Right lung (tissue), 5 donors: Measurements from ENCODE around the gene MYO15B. TPM values are rescaled to one million over a fixed set of nuclear protein-coding genes. Genes with fewer than 3 reads are reported as not detected.

Experiments
- DNase-seq, 2 donors: peaks; one replicate each; pipeline ENCODE4 v3.0.0-alpha.2; 2013
- polyA plus RNA-seq, 5 donors: library from polyadenylated mRNA; unstranded; fragments of 120-200 nt; gene quantifications; one replicate each; pipeline versions ENCODE4 v1.2.1 to v1.2.3, GENCODE V29; 2013; ENCODE audit warnings: inconsistent platforms in 1 of 5, low replicate concordance in 1 of 5; ENCODE audit not compliant: insufficient read length in 5 of 5, insufficient read depth in 1 of 5

The MYO15B gene
- polyA plus RNA-seq, 5 donors: 181 to 260 (median 240) TPM

DNA sequence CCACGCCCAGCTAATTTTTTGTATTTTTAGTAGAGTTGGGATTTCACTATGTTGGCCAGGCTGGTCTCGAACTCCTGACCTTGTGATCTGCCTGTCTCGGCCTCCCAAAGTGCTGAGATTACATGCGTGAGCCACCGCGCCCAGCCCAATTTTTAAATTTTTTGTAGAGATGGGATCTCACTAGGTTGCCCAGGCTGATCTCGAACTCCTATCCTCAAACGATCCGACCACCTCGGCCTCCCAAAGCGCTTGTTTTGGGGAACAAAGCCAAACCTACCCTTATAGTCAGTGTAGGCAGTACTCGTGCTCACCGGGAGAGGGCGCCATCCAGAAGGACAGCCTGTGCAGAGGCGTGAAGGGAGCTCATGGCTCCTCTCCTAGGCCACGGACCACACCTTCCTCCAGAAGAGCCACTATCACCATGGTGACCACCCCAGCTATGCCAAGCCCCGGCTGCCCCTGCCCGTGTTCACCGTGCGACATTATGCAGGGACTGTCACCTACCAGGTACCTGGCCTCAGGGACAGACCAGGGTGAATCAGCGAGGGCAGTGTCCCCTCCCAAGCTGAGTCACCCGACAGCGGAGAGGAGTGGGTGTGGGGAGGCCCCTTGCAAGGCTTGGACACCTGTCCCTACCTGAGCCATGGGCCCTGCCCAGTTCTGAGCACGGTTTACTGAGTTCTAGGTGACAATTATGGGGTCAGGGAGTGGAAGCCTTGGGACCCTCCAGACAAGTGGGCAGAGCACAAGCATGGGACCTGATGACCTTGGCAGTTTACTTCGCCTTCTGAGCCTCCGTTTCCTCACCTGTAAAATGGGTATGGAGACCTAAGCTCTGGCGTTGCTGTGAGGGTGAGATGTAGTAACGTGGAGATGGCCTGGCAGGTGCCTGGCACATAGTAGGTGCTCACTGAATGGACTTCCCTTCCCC, 13.7 kb downstream of the MYO15B start:
- no peak for DNase-seq

DNA sequence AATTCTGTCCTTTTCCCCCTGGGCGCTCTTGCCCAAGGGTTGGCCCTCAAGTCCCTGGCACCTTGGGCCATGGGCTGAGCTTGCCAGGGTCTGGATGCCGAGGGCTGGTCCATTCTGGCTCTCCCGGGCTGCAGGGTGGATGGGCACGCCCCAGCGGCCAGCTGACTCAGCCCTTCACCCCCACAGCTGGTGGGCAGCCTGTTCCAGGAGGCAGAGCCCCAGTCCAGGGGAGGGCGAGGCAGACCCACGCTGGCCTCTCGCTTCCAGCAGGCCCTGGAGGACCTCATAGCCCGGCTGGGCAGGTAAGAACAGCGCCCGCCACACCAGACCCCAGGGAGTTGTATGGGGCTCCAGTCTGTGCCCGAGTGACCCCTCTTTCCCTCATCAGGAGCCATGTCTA, 15.0 kb downstream of the MYO15B start:
- no peak for DNase-seq

DNA sequence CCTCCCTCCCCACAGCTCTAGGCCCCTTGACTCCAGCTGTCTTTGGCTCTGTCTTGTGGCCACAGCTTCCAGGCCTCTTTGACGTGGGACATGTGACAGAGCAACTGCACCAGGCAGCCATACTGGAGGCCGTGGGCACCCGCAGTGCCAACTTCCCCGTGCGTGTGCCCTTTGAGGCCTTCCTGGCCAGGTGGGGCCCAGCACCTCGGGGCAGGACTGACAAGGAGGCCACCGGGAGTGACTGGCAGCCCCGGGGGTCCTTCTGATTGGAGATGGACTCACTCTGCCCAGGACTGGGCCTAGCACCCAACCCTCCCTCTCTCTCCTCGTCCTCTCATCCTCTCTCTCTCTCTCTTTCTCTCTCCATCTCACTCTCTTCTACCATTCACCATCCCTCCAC, 15.5 kb downstream of the MYO15B start:
- DNase-seq: no peak

DNA sequence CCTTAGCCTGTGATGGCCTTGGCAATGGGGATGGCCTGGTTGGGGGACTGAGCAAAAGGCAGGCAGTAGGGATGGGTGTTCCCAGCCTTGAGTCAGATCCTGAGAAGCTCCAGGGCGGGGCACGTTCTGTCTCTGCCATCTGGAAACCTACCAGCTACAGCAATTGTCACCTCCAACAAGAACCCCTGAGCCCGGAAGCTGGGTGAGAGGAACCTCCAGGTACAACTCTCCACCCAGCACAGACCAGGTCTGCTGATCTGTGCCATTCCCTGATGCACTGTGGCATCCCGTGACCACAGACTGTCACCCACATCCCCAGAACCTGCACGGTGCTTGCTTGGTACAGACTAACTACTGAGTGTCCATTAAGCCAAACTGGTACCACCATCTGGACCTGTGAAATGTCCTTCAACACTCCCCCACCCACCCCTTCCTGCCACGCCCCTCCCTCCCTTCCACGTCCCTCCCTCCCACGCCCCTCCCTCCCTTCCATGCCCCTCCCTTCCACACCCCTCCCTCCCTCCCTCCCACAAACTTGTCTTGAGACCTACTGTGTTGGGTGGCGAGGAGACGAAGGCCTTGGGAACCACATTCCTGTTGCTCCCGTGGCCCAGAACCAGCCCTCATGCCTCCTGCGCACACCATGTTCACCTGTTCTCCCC, 16.6 kb downstream of the MYO15B start:
- DNase-seq: no peak

DNA sequence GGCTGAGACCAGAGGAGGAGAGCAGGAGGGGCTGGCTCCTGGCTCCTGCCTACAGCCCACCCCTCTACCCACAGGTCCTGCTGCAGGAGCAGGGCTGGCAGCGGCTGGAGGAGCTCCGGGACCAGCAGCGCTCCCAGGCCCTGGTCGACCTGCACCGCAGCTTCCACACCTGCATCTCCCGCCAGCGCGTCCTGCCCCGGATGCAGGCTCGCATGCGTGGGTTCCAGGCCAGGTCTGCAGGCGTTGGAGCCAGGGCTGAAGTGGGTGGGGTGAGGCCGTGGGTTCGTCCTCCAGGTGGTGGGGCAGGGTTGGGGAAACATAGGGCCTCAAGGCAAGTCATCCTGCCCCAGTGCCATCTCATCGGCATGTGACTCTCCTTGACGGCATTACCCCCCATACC, 18.2 kb downstream of the MYO15B start:
- no peak for DNase-seq

DNA sequence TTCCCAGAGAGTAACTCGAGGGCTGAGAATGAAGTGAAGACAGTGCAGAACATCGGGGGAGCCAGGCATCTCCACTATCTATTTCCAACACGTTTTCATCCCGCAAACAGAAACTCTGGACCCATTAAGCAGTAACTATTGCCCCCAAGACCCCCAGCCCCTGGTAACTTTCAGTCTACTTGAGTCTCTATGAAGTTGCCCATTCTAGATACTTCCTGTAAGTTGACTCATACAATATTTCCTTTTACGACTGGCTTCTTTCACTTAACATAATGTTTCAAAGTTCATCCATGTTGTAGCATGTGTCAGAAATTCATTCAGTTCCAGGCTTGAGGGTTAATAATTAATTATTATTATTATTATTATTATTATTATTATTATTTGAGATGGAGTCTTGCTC, 19.5 kb downstream of the MYO15B start:
- no peak for DNase-seq

DNA sequence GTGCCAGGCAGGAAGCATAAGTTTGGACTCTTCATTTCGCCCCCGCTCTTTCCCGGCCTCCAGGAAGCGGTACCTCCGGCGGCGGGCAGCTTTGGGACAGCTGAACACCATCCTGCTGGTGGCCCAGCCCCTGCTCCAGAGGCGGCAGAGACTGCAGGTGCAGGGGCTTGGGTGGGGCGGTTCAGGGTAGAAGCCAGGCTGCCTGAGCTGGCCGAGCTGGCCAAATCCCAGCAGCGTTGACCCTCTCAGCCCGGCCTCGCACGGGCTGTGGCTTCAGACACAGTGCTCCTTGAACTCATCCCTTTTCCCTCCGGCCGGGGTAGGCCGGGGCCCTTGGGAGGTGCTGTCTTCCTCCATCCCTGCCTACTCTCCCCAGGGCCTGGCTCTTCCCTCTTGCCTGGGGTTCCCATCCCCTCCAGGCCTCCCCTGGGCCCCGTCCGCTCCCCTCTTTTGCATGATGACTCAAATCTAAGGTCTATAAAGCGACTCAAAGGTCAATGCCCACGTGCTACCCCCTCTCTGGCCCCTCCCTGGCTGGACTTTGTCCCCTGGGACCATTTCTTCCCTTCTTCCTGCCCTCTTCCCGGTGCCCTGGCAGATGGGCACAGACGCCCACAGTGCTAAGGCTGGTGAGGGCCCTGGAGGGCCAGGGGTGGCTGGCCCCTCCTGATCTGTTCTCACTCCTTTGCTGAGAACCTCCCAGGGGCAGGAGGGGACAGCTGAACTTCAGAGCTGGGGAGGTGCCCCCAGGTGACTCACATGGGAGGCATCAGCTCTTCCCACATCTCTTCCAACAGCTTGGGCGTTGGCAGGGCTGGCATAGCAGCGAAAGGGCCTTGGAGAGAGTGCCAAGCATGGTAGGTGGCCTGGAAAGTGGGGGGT, 22.7 kb downstream of the MYO15B start:
- no peak for DNase-seq

DNA sequence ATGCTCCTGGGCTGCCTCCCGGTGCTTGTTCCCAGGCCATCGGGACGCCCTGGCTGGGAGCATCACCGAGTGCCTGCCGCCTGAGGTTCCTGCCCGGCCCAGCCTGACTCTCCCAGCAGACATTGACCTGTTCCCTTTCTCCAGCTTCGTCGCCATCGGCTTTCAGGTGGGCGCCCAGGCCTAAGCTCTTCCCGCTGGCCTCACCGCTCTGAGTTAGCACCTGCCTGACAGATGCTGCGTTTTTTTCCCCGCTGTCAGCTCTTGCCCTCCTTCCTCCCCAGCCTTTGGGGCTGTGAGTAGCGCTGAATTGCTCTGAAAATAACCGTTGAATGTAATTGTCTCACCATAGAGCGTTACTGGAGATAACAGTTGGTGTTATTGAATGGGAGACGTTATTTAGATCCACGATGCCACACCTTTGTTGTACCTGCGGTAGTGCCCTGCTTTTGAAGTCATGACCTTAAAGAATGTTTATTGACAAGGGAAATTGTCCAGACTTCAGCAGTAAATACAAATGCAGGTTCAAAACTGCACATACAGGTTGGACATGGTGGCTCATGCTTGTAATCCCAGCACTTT, 24.3 kb downstream of the MYO15B start:
- no peak for DNase-seq

DNA sequence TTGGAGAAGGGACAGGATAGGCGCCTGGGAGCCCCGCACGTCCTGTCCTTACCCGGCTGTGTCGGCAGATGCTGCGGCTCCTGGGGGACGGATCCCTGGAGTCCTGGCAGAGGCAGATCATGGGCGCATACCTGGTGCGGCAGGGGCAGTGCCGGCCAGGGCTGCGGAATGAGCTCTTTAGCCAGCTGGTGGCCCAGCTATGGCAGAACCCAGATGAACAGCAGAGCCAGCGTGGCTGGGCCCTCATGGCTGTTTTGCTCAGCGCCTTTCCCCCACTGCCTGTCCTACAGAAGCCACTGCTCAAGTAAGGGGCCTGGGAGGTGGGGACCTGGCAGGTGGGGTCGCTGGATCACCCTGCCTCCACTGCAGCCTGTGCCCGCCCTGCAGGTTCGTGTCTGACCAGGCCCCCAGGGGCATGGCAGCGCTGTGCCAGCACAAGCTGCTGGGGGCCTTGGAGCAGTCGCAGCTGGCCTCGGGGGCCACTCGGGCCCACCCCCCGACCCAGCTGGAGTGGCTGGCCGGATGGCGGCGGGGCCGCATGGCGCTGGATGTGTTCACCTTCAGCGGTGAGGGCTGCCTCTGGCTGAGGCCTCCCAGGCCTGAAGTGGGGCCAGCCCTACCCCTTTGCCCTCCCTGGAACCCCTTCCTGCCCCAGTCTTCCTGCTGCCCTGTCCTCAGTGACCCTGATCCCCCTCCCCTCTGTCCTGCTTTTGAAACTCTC, 25.5 kb downstream of the MYO15B start:
- no peak for DNase-seq

DNA sequence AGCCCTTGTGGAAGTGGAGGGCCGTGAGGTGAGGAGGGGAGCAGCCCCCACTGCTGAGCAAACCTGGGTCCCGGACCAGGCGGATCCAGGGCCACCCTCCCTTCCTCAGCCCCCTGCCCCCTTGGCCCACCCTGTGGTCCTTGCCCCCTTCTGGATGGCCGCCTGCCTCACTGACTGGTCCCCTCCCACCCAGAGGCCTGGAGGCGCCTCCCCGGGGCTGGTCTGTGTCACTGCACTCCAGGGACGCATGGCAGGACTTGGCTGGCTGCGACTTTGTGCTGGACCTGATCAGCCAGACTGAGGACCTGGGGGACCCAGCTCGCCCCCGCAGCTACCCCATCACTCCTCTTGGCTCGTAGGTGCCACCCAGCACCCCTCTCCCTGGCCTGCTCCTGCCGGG, 26.4 kb downstream of the MYO15B start:
- DNase-seq: no peak

DNA sequence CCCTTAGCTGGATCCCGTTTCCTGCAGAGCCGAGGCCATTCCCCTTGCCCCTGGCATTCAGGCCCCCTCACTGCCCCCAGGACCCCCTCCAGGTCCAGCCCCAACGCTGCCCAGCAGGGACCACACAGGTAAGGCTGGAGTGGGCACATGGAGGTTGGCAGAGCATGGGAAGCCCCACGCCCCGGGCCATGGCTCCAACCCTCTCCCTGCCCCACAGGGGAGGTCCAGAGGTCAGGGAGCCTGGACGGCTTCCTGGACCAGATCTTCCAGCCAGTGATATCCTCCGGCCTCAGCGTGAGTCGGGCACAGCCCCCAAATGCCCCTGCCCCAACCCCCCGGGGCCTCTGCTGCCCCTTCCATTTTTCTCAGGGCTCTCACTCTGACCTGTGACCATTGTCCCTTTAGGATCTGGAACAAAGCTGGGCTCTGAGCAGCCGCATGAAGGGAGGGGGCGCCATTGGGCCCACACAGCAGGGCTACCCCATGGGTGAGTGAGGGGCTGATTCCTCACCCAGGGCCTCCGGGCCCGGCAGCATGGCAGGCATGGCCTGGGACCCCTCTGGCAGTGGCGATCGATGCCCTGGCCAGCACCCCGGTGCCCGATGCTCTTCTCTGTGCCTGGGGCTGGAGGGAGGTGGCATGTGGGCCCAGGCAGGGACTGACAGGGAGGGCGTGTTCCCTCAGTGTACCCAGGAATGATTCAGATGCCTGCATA, 27.1 kb downstream of the MYO15B start:
- DNase-seq: no peak

DNA sequence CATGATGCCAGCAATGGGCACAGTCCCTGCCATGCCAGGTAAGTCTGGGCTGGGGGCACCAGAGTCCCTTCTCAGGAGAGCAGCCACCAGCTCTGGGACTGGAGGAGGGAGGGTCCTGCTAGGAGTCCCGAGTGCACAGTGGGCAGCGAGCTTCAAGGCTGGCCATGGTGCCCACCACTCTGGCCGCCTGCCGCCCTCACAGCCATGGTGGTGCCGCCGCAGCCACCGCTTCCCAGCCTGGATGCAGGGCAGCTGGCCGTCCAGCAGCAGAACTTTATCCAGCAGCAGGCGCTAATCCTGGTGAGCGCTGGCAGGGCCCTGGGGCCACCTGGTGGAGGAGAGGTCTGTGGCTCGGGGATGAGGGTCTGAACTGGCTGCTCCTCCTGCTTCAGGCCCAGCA, 27.7 kb downstream of the MYO15B start:
- no peak for DNase-seq

DNA sequence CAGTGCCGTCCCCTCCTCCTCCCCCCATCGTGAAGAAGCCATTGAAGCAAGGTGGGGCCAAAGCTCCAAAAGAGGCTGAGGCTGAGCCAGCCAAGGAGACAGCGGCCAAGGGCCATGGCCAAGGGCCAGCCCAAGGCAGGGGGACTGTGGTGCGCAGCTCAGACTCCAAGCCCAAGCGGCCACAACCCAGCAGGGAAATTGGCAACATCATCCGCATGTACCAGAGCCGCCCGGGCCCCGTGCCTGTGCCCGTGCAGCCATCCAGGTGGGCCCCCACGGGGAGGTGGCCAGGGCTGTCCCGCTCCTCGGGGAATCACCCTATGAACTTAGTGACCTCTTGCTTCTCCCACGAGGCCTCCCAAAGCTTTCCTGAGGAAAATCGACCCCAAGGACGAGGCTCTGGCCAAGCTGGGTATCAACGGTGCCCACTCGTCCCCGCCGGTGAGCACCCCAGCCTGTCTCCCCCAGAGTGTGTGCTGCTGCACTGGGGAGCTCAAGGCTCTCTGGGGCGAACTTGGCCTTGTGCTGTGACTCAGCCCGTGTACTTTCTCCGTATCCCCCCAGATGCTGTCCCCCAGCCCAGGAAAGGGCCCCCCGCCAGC, 29.0 kb downstream of the MYO15B start:
- DNase-seq: no peak

DNA sequence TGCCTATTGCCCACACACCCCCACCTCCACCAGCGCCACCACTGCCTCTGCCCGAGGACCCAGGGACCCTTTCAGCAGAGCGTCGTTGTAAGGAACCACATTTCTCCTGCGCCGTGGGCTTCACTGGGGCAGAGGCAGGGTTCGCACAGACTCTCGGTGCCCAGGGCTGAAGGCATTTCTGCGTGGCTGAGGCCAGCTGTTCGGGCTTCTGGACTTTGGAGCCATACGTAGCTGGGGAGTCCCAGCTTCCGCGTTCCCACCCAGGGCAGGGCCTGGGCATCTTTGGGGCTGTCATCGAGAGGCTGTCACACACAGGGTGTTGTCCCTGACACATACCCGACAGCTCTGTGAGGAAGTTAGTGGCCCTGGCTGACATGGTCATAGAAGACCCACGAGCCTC, 29.6 kb downstream of the MYO15B start:
- no peak for DNase-seq

DNA sequence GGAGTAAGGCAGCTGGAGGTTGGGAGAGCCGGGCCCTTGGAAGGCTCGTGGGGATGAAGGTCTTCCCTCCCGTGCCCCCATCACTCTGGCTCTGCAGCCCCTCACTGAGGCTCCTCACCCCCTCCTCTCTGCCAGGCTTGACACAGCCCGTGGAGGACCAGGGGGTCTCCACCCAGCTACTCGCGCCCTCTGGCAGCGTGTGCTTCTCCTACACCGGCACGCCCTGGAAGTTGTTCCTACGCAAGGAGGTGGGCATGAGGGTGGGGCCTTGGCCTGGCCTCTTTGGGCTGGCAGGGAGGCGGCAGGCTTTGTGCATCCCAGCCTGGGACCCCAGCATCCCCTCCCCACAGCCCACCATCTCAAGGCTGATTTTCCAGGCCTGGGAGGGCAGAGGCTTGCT, 30.1 kb downstream of the MYO15B start:
- no peak for DNase-seq

DNA sequence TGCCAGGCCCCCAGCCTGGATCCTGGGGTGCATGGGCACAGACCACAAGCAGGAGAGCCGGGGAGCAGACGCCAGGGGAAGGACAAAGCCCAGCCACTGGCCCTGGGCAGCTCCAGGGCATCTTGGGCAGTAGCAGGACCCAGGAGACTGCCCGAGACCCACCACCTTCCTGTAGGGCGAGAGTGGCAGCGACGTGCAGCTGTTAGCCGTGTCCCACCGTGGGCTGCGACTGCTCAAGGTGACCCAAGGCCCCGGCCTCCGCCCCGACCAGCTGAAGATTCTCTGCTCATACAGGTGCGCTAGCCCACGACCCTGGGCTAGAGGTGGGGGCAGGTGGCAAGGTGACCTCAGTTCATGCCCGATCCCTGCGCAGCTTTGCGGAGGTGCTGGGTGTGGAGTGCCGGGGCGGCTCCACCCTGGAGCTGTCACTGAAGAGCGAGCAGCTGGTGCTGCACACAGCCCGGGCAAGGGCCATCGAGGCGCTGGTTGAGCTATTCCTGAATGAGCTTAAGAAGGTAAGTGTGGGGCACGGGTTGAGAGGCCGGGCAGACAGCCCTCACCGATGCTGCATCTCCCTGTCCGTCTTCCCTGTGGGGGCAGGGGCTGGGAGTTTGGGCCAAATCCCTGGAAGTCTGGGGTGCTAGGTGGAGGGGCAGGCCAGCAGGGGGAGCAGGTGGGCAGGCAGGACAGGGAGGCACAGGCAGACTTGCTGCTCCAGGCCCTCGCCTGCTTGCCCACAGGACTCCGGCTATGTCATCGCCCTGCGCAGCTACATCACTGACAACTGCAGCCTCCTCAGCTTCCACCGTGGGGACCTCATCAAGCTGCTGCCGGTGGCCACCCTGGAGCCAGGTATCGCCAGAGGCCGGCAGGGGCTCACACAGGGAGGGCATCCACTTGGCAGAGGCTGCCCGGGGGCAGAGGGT, 32.2 kb downstream of the MYO15B start:
- no peak for DNase-seq

DNA sequence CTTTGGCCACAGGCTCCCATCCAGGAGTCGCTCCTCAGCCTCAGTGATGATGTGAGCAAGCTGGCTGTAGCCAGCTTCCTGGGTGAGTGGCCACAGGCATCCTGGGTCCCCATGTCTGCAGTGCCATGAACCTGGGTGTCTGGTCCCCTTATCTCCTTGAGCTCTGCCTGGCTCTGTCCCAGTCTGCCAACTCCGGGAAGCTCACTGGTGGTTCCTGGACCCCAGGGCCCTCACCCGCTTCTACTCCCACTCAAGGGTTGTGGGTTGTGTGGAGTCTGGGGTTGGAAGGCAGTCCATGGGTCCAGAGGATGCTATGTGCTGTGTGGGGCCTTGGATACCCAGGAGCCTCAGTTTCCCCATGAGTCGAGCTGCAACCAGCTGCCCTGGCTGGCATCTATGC, 33.9 kb downstream of the MYO15B start:
- DNase-seq: no peak

DNA sequence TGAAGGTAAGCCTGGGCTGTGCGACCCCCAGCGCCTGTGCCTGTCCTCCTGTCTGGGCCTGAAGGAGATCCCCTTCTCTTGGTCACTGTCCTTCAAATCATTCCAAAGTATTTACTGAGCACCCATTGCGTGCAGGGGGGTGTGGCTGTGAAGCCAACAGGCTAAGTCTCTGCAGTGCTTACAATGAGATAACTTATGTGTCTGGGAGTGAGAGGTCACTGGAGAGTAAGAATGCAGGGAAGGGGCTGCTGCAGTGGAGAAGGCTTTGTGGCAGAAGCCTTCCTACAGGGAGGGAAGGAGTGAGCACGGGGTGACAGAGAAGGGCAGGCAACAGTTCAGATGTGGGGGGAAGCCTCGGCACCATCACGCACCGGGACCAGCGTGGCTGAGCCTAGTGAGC, 34.5 kb downstream of the MYO15B start:
- DNase-seq: no peak

DNA sequence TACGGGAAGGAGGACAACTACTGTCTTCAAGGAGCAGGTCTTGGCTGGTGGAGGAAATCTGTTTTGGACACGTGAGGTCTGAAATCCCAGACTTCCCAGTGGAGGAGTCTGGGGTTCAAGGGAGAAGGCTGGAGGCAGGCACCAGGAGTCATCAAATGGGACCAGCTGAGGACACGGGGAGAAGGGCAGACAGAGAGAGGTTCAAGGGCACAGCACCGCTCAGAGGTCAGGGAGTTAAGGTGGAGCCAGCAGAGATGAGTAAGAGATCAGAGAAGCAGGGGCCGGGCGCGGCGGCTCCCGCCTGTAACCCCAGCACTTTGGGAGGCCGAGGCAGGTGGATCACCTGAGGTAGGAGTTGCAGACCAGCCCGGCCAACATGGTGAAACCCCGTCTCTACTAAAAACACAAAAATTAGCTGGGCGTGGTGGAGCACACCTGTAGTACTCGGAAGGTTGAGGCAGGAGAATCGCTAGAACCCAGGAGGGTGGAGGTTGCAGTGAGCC, 35.2 kb downstream of the MYO15B start:
- no peak for DNase-seq
